ENCODE measurements around the gene ABTB2.

The ABTB2 gene

GRCh38 chr11:34179026-34179675, 178.7 kb downstream of the ABTB2 start:
- Histone ChIP-seq H3K27me3 (replicated peaks) (no peaks in the 10 kb centered on the region), H3K4me3 (ENCODE audit: low read depth, low read length) (no peak overlapping the region), H3K36me3 (replicated peaks) (no peaks in the 10 kb centered on the region), H3K27ac (no peak overlapping the region)
- DNase-seq: no peak
- TF ChIP-seq CTCF (IDR thresholded peaks at IDR 0.05; ENCODE audit: low read depth, low read length, missing control alignments): no peak
- in situ Hi-C loops (cut with HindIII; ENCODE audit: low pct_ligation_motif_present, low sequenced_read_pairs): loop anchor here (10.0 kb wide), 1 partner anchor 166 kb away; no protein-coding TSS in a partner anchor

- no peak for TF ChIP-seq CTCF (IDR thresholded peaks at IDR 0.05; ENCODE audit: low read depth, low read length, missing control alignments)
- DNase-seq: no peak
- H3K36me3 ChIP-seq (replicated peaks): no peaks in the 10 kb centered on the region
- in situ Hi-C loops (cut with HindIII; ENCODE audit: low pct_ligation_motif_present, low sequenced_read_pairs): loop anchor here (10.0 kb wide), 1 partner anchor 166 kb away; no protein-coding TSS in a partner anchor
- H3K27me3 ChIP-seq (replicated peaks): no peaks in the 10 kb centered on the region
- no peak overlapping the region for H3K27ac ChIP-seq
- H3K4me3 ChIP-seq (ENCODE audit: low read depth, low read length): no peak overlapping the region
These were observed 179.5 kb downstream of the ABTB2 start for GRCh38 chr11:34178209-34178821.

GRCh38 chr11:34176751-34177209, 181.0 kb downstream of the ABTB2 start:
- Histone ChIP-seq H3K27ac (no peak overlapping the region), H3K4me3 (ENCODE audit: low read depth, low read length) (no peak overlapping the region), H3K36me3 (replicated peaks) (no peaks in the 10 kb centered on the region), H3K27me3 (replicated peaks) (no peaks in the 10 kb centered on the region)
- no peak for TF ChIP-seq CTCF (IDR thresholded peaks at IDR 0.05; ENCODE audit: low read depth, low read length, missing control alignments)
- in situ Hi-C loops (cut with HindIII; ENCODE audit: low pct_ligation_motif_present, low sequenced_read_pairs): loop anchor here (10.0 kb wide), 1 partner anchor 168 kb away; no protein-coding TSS in a partner anchor
- DNase-seq: no peak

- Histone ChIP-seq H3K27me3 (replicated peaks) (no peaks in the 10 kb centered on the region), H3K36me3 (replicated peaks) (no peaks in the 10 kb centered on the region), H3K4me3 (ENCODE audit: low read depth, low read length) (no peak overlapping the region), H3K27ac (no peak overlapping the region)
- no peak for TF ChIP-seq CTCF (IDR thresholded peaks at IDR 0.05; ENCODE audit: low read depth, low read length, missing control alignments)
- no peak for DNase-seq
- in situ Hi-C loops (cut with HindIII; ENCODE audit: low pct_ligation_motif_present, low sequenced_read_pairs): loop anchor here (10.0 kb wide), 1 partner anchor 169 kb away; no protein-coding TSS in a partner anchor
These were observed 182.4 kb downstream of the ABTB2 start for GRCh38 chr11:34175284-34176019.

- peak overlapping the region; percentile 41 for H3K4me3 ChIP-seq (ENCODE audit: low read depth, low read length)
- DNase-seq: peak; percentile 47
- no peaks in the 10 kb centered on the region for H3K36me3 ChIP-seq (replicated peaks)
- peak; percentile 93 for TF ChIP-seq CTCF (IDR thresholded peaks at IDR 0.05; ENCODE audit: low read depth, low read length, missing control alignments)
- H3K27ac ChIP-seq: no peak overlapping the region
- in situ Hi-C loops (cut with HindIII; ENCODE audit: low pct_ligation_motif_present, low sequenced_read_pairs): loop anchor here (10.0 to 25.0 kb wide), 2 partner anchors 170 to 313 kb away; no protein-coding TSS in a partner anchor
- H3K27me3 ChIP-seq (replicated peaks): no peaks in the 10 kb centered on the region
These were observed 183.3 kb downstream of the ABTB2 start for GRCh38 chr11:34174412-34175041.

Measured in brain microvascular endothelial cell (primary cell).